Stimulated activated naive CD8-positive, alpha-beta T cell treated with anti-CD3 and anti-CD28 coated beads, Interleukin-15, Interleukin-2, amounts not matched to agents 100 U/mL and 50 U/mL, for 24 hours (primary cell): ENCODE data around the gene UNC13B.
"Not testable (repeated sequence)": the region's sequence is repeated elsewhere in the genome, so short reads cannot be mapped to it uniquely, and the experiment has no call there.

Experiments
- ATAC-seq: fragments of 150-1000 bp; cut with Tn5 transposase; one replicate; pipeline ENCODE4 v1.10.0; 2021
- DNase-seq: peaks from one replicate; pipeline ENCODE4 v3.0.0; 2021

Gene UNC13B

GRCh38 chr9:35163413-35163812, 1.6 kb downstream of the UNC13B start:
- no peak for ATAC-seq
- DNase-seq = no peak

- DNase-seq (no peak), ATAC-seq (no peak)
These were observed 2.9 kb downstream of the UNC13B start for GRCh38 chr9:35164711-35165110.

GRCh38 chr9:35167429-35167828, 5.6 kb downstream of the UNC13B start:
- DNase-seq, ATAC-seq: not testable (repeated sequence)

- ATAC-seq = no peak
- no peak for DNase-seq
These were observed 7.2 kb downstream of the UNC13B start for GRCh38 chr9:35168963-35169362.

GRCh38 chr9:35172878-35173277, 11.1 kb downstream of the UNC13B start:
- DNase-seq (no peak), ATAC-seq (no peak)

GRCh38 chr9:35177520-35177919, 15.7 kb downstream of the UNC13B start:
- ATAC-seq (no peak), DNase-seq (no peak)

GRCh38 chr9:35179347-35180280, 17.8 kb downstream of the UNC13B start:
- ATAC-seq = no peak
- DNase-seq = no peak

GRCh38 chr9:35180801-35181200, 19.0 kb downstream of the UNC13B start:
- ATAC-seq = no peak
- DNase-seq = no peak

- ATAC-seq, DNase-seq: not testable (repeated sequence)
These were observed 20.6 kb downstream of the UNC13B start for GRCh38 chr9:35182401-35182800.

- not testable (repeated sequence) for DNase-seq
These were observed 21.4 kb downstream of the UNC13B start for GRCh38 chr9:35182996-35183754.

GRCh38 chr9:35183755-35184480, 22.1 kb downstream of the UNC13B start:
- ATAC-seq = not testable (repeated sequence)

More at GRCh38 chr9:35182996-35183754, 21.4 kb downstream of the UNC13B start:
- not testable (repeated sequence) for ATAC-seq

GRCh38 chr9:35186524-35186923, 24.7 kb downstream of the UNC13B start:
- no peak for ATAC-seq
- no peak for DNase-seq

More at GRCh38 chr9:35183755-35184480, 22.1 kb downstream of the UNC13B start:
- DNase-seq = not testable (repeated sequence)

GRCh38 chr9:35190203-35190602, 28.4 kb downstream of the UNC13B start:
- DNase-seq = no peak
- no peak for ATAC-seq

- DNase-seq = no peak
- no peak for ATAC-seq
These were observed 29.3 kb downstream of the UNC13B start for GRCh38 chr9:35191105-35191504.

- no peak for DNase-seq
- ATAC-seq = no peak
These were observed 32.0 kb downstream of the UNC13B start for GRCh38 chr9:35193762-35194161.

- DNase-seq (no peak), ATAC-seq (no peak)
These were observed 33.9 kb downstream of the UNC13B start for GRCh38 chr9:35195683-35196082.

- no peak for DNase-seq
These were observed 36.4 kb downstream of the UNC13B start for GRCh38 chr9:35198191-35198590.

GRCh38 chr9:35203528-35203927, 41.7 kb downstream of the UNC13B start:
- no peak for DNase-seq
- ATAC-seq = no peak

More at GRCh38 chr9:35198191-35198590, 36.4 kb downstream of the UNC13B start:
- no peak for ATAC-seq

- peak; percentile 40 for ATAC-seq
These were observed 43.5 kb downstream of the UNC13B start for GRCh38 chr9:35205340-35205739.

GRCh38 chr9:35211854-35212253, 50.0 kb downstream of the UNC13B start:
- no peak for DNase-seq
- ATAC-seq = no peak

More at GRCh38 chr9:35205340-35205739, 43.5 kb downstream of the UNC13B start:
- DNase-seq = no peak

GRCh38 chr9:35220659-35221338, 59.0 kb downstream of the UNC13B start:
- ATAC-seq (no peak), DNase-seq (no peak)

- DNase-seq (no peak), ATAC-seq (no peak)
These were observed 63.9 kb downstream of the UNC13B start for GRCh38 chr9:35225677-35226076.
